Measurements from ENCODE around the gene PPIA. TPM values are rescaled to one million over a fixed set of nuclear protein-coding genes. Genes with fewer than 3 reads are reported as not detected.
"Not testable (repeated sequence)": the region's sequence is repeated elsewhere in the genome, so short reads cannot be mapped to it uniquely, and the experiment has no call there.

Gene PPIA
- total RNA-seq, 3 donors from 2014 or later, result 1,127 to 1,313 (median 1,259) TPM

DNA sequence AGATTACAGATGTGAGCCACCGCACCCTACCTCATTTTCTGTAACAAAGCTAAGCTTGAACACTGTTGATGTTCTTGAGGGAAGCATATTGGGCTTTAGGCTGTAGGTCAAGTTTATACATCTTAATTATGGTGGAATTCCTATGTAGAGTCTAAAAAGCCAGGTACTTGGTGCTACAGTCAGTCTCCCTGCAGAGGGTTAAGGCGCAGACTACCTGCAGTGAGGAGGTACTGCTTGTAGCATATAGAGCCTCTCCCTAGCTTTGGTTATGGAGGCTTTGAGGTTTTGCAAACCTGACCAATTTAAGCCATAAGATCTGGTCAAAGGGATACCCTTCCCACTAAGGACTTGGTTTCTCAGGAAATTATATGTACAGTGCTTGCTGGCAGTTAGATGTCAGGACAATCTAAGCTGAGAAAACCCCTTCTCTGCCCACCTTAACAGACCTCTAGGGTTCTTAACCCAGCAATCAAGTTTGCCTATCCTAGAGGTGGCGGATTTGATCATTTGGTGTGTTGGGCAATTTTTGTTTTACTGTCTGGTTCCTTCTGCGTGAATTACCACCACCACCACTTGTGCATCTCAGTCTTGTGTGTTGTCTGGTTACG lies 6.0 kb downstream of the PPIA start:
- H3K4me3 ChIP-seq, result no peak overlapping the region
- H3K9me3 ChIP-seq, result no peaks in the 10 kb centered on the region
- intact Hi-C loops (cut with DNase I; ENCODE audit: low total_unique reads), result no loop called here
- TF ChIP-seq, protein P1, sequence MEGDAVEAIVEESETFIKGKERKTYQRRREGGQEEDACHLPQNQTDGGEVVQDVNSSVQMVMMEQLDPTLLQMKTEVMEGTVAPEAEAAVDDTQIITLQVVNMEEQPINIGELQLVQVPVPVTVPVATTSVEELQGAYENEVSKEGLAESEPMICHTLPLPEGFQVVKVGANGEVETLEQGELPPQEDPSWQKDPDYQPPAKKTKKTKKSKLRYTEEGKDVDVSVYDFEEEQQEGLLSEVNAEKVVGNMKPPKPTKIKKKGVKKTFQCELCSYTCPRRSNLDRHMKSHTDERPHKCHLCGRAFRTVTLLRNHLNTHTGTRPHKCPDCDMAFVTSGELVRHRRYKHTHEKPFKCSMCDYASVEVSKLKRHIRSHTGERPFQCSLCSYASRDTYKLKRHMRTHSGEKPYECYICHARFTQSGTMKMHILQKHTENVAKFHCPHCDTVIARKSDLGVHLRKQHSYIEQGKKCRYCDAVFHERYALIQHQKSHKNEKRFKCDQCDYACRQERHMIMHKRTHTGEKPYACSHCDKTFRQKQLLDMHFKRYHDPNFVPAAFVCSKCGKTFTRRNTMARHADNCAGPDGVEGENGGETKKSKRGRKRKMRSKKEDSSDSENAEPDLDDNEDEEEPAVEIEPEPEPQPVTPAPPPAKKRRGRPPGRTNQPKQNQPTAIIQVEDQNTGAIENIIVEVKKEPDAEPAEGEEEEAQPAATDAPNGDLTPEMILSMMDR (IDR thresholded peaks at IDR 0.05), result no peak
- TF ChIP-seq POLR2AphosphoS5 (IDR thresholded peaks at IDR 0.05) (no peak), POLR2A (IDR thresholded peaks at IDR 0.05) (no peak)
- H3K36me3 ChIP-seq, result no peaks in the 10 kb centered on the region
- no peaks in the 10 kb centered on the region for H3K27me3 ChIP-seq
- H3K4me1 ChIP-seq, result peaks cover 3 to 8% of the 10 kb centered on the region in 2 donors
- no peak overlapping the region for H3K27ac ChIP-seq
- no peak for DNase-seq (ENCODE audit: low spot score in 2 of 2)

DNA sequence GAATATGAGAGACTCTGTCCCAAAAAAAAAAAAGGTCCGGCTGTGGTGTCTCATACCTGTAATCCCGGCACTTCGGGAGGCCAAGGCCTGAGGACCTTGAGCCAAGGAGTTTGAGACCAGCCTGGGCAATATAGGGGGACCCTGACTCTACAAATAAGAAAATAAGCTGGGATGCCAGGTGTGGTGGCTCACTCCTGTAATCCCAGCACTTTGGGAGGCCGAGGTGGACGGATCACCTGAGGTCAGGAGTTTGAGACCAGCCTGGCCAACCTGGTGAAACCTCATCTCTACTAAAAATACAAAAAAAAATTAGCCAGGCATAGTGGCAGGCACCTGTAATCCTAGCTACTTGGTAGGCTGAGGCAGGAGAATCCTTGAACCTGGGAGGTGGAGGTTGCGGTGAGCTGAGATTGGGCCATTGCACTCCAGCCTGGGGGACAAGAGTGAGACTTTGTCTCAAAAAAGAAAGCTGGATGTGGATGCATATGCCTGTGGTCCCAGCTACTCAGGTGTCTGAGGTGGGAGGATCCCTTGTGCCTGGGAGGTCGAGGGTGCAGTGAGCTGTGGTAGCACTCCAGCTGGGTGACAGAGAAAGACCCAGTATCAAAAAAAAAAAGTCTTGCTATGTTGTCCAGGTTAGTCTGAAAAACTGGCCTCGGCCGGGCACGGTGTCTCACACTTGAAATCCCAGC lies 7.5 kb downstream of the PPIA start:
- H3K9me3 ChIP-seq; H3K4me3 ChIP-seq; DNase-seq (ENCODE audit: low spot score in 2 of 2); H3K4me1 ChIP-seq; H3K27ac ChIP-seq; H3K27me3 ChIP-seq; H3K36me3 ChIP-seq; intact Hi-C loops (cut with DNase I; ENCODE audit: low total_unique reads): not testable (repeated sequence)

DNA sequence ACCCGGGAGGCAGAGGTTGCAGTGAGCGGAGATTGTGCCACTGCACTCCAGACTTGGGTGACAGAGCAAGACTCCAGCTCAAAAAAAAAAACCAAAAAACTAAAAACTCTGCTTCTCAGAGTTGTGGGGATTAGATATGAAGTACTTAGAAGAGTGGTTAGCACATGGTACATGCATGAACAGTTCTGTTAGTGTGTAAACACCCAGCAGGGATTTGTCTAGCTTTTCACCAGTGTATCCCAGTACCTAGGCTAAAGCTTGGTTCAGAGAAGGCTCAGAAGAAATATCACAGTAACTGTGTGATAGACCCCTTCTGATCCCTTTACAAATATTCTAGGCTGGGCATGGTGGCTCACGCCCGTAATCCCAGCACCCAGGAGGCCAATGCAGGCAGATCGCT lies 9.5 kb downstream of the PPIA start:
- Histone ChIP-seq H3K9me3 (no peaks in the 10 kb centered on the region), H3K4me3 (no peak overlapping the region), H3K27ac (no peak overlapping the region), H3K36me3 (no peaks in the 10 kb centered on the region), H3K27me3 (no peaks in the 10 kb centered on the region), H3K4me1 (no peaks in the 10 kb centered on the region)
- intact Hi-C loops (cut with DNase I; ENCODE audit: low total_unique reads), result no loop called here
- TF ChIP-seq, protein P1 (IDR thresholded peaks at IDR 0.05), result no peak
- TF ChIP-seq POLR2AphosphoS5 (IDR thresholded peaks at IDR 0.05), result no peak
- TF ChIP-seq POLR2A (IDR thresholded peaks at IDR 0.05), result no peak
- no peak for DNase-seq (ENCODE audit: low spot score in 2 of 2)

DNA sequence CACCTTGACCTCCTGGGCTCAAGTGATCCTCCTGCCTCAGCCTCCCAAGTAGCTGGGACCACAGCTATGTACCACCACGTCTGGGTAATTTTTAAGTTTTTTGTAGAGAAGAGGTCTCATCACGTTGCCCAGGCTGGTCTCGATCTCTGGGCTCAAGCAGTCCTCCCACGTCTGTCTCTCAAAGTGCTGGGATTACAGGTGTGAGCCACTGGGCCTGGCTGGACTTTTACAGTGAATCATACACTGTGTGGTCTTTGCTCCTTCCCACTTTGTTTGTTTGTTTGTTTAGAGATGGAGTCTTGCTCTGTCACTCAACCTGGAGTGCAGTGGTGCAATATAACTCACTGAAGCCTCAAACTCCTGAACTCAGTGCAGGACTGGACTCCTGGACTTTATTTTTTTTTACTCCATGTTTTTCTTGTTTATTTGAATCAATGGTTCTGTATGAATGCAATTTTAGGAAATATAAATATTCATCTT lies 12.5 kb downstream of the PPIA start:
- no peaks in the 10 kb centered on the region for H3K9me3 ChIP-seq
- no peaks in the 10 kb centered on the region for H3K4me1 ChIP-seq
- no peak for DNase-seq (ENCODE audit: low spot score in 2 of 2)
- no peak overlapping the region for H3K4me3 ChIP-seq
- intact Hi-C loops (cut with DNase I; ENCODE audit: low total_unique reads), result no loop called here
- H3K27ac ChIP-seq, result no peak overlapping the region
- H3K36me3 ChIP-seq, result no peaks in the 10 kb centered on the region
- TF ChIP-seq POLR2A (IDR thresholded peaks at IDR 0.05) (no peak), POLR2AphosphoS5 (IDR thresholded peaks at IDR 0.05) (no peak)
- TF ChIP-seq, protein P1 (IDR thresholded peaks at IDR 0.05), result no peak
- no peaks in the 10 kb centered on the region for H3K27me3 ChIP-seq

DNA sequence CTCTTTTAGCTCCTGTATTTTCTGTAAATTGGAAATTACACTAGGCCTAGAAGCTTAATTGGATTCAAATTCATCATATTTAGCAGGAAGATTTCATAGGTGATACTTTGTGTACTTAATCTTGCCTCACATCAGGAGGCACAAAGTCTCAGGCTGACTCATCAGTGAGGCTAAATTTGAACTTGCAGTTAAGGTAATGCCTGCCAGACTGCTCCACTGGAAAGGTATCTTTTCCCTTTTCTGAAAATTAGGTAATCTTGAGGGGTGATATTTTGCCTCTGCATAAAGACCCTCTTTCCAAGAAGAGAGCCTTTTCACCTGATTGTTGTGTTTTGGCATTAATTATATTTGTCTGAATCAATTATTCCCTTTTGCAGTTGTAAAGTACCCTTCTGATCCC lies 14.6 kb downstream of the PPIA start:
- TF ChIP-seq POLR2AphosphoS5 (IDR thresholded peaks at IDR 0.05) (no peak), POLR2A (IDR thresholded peaks at IDR 0.05) (no peak)
- TF ChIP-seq, protein P1 (IDR thresholded peaks at IDR 0.05), result no peak
- no peaks in the 10 kb centered on the region for H3K9me3 ChIP-seq
- no peaks in the 10 kb centered on the region for H3K36me3 ChIP-seq
- H3K27me3 ChIP-seq, result no peaks in the 10 kb centered on the region
- no peak overlapping the region for H3K4me3 ChIP-seq
- intact Hi-C loops (cut with DNase I; ENCODE audit: low total_unique reads), result no loop called here
- DNase-seq (ENCODE audit: low spot score in 2 of 2), result no peak
- H3K4me1 ChIP-seq, result no peaks in the 10 kb centered on the region
- H3K27ac ChIP-seq, result no peak overlapping the region

All from breast epithelium (tissue), 4 donors.